ENCODE results near the gene MYH13. TPM values are rescaled to one million over a fixed set of nuclear protein-coding genes. Genes with fewer than 3 reads are reported as not detected.

Gene MYH13
- total and polyA plus RNA-seq, 9 donors = not detected

- H3K4me3 ChIP-seq = no peak overlapping the region
- no peaks in the 10 kb centered on the region for H3K36me3 ChIP-seq
- no peaks in the 10 kb centered on the region for H3K9me3 ChIP-seq
- TF ChIP-seq CTCF (IDR thresholded peaks at IDR 0.05) (no peak), POLR2A (IDR thresholded peaks at IDR 0.05) (no peak), EP300 (IDR thresholded peaks at IDR 0.05) (no peak)
- H3K27ac ChIP-seq = no peak overlapping the region
- intact Hi-C loops (cut with DNase I) = no loop called here
- H3K4me1 ChIP-seq (ENCODE audit: insufficient read depth) = no peaks in the 10 kb centered on the region
- no peak for DNase-seq
- 82 to 88% (median 84%) methylated on average over 4 of the region's 4 CpGs for WGBS, 3 donors
- no peaks in the 10 kb centered on the region for H3K27me3 ChIP-seq
Measured at GRCh38 chr17:10415161-10415560, 42.4 kb upstream of the MYH13 start.

- H3K36me3 ChIP-seq = no peaks in the 10 kb centered on the region
- DNase-seq = no peak
- intact Hi-C loops (cut with DNase I) = no loop called here
- no peaks in the 10 kb centered on the region for H3K4me1 ChIP-seq (ENCODE audit: insufficient read depth)
- no peaks in the 10 kb centered on the region for H3K27me3 ChIP-seq
- no peak for TF ChIP-seq POLR2A (IDR thresholded peaks at IDR 0.05)
- no peak overlapping the region for H3K4me3 ChIP-seq
- no peak overlapping the region for H3K27ac ChIP-seq
- no peaks in the 10 kb centered on the region for H3K9me3 ChIP-seq
Measured at GRCh38 chr17:10403589-10403988, 30.8 kb upstream of the MYH13 start.

DNA sequence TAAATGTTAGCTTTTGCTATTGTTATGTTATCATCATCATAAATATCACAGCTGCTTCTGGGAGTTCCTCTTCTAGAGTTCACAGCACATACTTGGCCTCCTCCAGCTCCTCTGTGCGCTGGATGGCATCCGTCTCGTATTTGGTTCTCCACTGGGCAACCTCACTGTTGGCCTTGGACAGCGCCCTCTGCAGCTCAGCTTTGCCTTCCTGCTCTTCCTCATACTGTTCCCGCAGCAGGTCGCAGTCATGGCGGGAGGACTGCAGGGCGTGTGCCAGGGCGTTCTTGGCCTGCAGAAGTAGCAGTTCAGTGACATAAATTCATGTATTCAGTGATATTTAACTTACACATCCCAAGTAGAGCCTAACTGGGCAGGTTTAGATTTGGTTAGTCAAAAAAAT, 25.5 kb upstream of the MYH13 start:
- H3K9me3 ChIP-seq = no peaks in the 10 kb centered on the region
- H3K27ac ChIP-seq = no peak overlapping the region
- no peaks in the 10 kb centered on the region for H3K36me3 ChIP-seq
- H3K4me3 ChIP-seq = no peak overlapping the region
- DNase-seq = no peak
- no peaks in the 10 kb centered on the region for H3K27me3 ChIP-seq
- TF ChIP-seq POLR2A (IDR thresholded peaks at IDR 0.05) (no peak), EP300 (IDR thresholded peaks at IDR 0.05) (no peak), CTCF (IDR thresholded peaks at IDR 0.05) (no peak)
- H3K4me1 ChIP-seq (ENCODE audit: insufficient read depth) = no peaks in the 10 kb centered on the region
- intact Hi-C loops (cut with DNase I) = no loop called here
- 85 to 93% (median 85%) methylated on average over 9 of the region's 9 CpGs for WGBS, 3 donors

DNA sequence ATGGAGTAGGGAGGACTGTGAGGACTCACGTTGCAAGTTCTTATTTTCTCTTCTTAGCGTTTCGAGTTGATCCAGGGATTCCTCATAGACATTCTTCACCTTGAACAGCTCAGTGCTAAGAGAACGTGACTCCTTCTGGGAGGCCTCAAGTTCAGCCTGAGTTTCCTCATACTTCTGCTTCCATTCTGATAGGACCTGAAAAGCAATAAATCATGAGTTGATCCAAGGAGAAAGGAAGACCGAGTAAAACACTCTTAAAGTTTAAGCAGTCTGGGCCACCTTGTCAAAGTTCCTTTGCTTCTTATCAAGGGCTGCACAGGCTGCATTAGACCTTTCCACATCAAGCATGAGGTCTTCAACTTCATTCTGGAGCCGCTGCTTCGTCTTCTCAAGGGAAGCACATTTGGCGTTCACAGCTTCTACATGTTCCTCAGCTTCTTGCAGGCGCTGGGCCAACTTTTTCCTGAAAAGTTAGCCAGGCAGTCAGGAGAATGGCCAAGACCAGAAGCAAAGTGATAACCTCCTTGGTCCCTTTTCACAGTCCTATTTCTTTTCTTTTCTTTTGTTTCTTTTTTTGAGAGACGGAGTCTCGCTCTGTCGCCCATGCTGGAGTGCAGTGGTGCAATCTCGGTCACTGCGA, 23.8 kb upstream of the MYH13 start:
- Histone ChIP-seq H3K27ac (no peak overlapping the region), H3K36me3 (no peaks in the 10 kb centered on the region), H3K4me3 (no peak overlapping the region), H3K4me1 (ENCODE audit: insufficient read depth) (no peaks in the 10 kb centered on the region), H3K9me3 (no peaks in the 10 kb centered on the region), H3K27me3 (no peaks in the 10 kb centered on the region)
- WGBS, 3 donors = 61 to 64% (median 61%) methylated on average over 14 of the region's 14 CpGs
- intact Hi-C loops (cut with DNase I) = no loop called here
- no peak for TF ChIP-seq POLR2A (IDR thresholded peaks at IDR 0.05)
- TF ChIP-seq EP300 (IDR thresholded peaks at IDR 0.05) = no peak
- TF ChIP-seq CTCF (IDR thresholded peaks at IDR 0.05) = no peak
- DNase-seq = no peak

DNA sequence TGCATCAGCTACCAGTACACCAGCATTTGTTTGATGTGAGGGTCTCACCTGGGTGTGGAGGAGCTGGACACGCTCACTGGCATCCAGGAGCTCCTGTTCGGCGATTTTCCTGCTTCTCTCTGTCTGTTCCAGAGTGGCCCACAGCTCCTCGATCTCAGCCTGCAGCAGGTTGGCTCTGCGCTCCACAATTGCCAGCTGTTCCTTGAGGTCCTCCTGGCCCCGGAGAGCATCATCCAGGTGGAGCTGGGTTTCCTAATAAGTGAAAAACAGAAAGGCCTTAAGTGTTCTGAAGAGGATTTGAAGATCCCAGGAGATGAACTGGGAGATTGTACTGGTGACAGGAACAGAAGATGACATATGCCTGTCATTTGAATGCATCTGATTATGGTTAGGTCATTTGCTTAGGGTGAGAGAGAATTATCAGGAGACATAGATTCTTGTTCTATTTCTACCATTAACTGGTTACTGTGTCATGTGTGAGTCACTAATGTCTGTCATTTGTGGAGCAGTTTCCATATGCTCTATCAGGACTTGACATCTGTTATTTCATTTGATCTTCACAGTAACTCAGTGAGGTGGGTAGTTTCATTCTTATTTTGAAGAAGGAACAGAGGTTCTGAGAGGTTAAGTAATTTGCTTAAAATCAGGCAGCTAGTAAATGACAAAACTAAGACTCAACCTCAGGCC, 21.5 kb upstream of the MYH13 start:
- Histone ChIP-seq H3K36me3 (no peaks in the 10 kb centered on the region), H3K27ac (no peak overlapping the region), H3K27me3 (no peaks in the 10 kb centered on the region), H3K9me3 (no peaks in the 10 kb centered on the region), H3K4me1 (ENCODE audit: insufficient read depth) (no peaks in the 10 kb centered on the region), H3K4me3 (no peak overlapping the region)
- TF ChIP-seq EP300 (IDR thresholded peaks at IDR 0.05) = no peak
- TF ChIP-seq POLR2A (IDR thresholded peaks at IDR 0.05) = no peak
- no peak for TF ChIP-seq CTCF (IDR thresholded peaks at IDR 0.05)
- intact Hi-C loops (cut with DNase I) = no loop called here
- 87 to 96% (median 88%) methylated on average over 6 of the region's 6 CpGs for WGBS, 3 donors
- DNase-seq = no peak
